Astrocyte of the spinal cord (primary cell): ENCODE measurements around the gene TSSK2.

Experiments used
- DNase-seq: peaks from one replicate; pipeline ENCODE4 v3.0.0; 2011; ENCODE audit warnings: low read depth, low spot score
- H3K4me3 ChIP-seq: 2 replicates; pipeline ENCODE4 v1.5.1; 2011; ENCODE audit warnings: low read depth, mild to moderate bottlenecking, low read length, moderate library complexity
- in situ Hi-C: cut with HindIII; loops from 2 replicates; pipeline ENCODE4 v1.10.0; 2017; ENCODE audit warnings: low sequenced_read_pairs
- TF ChIP-seq, protein P1 (sequence below): IDR thresholded peaks from 2 replicates; pipeline ENCODE4 v1.5.1; 2012; ENCODE audit warnings: low read depth, mild to moderate bottlenecking, low read length, inconsistent platforms

TSSK2 gene

DNA sequence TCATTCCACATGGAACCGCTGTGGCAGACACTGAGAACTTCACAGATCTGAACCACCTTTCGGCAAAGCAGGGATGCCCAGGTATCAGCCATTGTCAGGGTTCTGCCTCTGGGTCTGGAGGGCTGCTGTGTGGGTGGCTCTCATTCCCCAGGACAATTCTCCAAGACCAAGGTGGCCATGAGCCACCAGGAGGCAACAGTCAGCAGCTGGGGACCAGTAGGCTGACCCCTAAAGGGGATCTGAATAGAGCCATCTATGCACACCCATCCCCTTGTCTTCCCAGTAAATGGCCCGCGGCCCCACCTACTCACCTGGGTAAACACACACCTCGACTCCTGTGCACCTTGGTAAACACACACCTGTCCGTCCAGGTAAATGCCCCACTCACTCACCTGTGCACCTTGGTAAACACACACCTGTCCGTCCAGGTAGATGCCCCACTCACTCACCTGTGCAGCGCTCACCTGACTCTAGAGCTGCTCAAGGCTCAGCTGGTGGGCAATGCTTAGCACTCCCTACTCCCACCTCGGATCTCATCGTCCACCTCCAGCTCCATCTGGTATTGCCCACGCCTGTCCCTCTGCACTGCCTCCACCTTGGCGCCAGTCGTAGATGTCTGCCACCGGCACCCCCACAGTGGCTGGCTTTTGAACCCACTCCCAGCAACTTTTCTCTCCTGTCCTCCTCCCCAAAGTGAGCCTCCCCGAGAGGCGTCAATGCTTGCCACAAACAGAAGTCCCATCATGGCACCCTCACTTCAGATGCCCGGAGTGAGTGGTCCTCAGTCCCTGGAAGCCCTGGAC lies 37.2 kb downstream of the TSSK2 start:
- TF ChIP-seq, protein P1, sequence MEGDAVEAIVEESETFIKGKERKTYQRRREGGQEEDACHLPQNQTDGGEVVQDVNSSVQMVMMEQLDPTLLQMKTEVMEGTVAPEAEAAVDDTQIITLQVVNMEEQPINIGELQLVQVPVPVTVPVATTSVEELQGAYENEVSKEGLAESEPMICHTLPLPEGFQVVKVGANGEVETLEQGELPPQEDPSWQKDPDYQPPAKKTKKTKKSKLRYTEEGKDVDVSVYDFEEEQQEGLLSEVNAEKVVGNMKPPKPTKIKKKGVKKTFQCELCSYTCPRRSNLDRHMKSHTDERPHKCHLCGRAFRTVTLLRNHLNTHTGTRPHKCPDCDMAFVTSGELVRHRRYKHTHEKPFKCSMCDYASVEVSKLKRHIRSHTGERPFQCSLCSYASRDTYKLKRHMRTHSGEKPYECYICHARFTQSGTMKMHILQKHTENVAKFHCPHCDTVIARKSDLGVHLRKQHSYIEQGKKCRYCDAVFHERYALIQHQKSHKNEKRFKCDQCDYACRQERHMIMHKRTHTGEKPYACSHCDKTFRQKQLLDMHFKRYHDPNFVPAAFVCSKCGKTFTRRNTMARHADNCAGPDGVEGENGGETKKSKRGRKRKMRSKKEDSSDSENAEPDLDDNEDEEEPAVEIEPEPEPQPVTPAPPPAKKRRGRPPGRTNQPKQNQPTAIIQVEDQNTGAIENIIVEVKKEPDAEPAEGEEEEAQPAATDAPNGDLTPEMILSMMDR: no peak
- in situ Hi-C loops: no loop called here

DNA sequence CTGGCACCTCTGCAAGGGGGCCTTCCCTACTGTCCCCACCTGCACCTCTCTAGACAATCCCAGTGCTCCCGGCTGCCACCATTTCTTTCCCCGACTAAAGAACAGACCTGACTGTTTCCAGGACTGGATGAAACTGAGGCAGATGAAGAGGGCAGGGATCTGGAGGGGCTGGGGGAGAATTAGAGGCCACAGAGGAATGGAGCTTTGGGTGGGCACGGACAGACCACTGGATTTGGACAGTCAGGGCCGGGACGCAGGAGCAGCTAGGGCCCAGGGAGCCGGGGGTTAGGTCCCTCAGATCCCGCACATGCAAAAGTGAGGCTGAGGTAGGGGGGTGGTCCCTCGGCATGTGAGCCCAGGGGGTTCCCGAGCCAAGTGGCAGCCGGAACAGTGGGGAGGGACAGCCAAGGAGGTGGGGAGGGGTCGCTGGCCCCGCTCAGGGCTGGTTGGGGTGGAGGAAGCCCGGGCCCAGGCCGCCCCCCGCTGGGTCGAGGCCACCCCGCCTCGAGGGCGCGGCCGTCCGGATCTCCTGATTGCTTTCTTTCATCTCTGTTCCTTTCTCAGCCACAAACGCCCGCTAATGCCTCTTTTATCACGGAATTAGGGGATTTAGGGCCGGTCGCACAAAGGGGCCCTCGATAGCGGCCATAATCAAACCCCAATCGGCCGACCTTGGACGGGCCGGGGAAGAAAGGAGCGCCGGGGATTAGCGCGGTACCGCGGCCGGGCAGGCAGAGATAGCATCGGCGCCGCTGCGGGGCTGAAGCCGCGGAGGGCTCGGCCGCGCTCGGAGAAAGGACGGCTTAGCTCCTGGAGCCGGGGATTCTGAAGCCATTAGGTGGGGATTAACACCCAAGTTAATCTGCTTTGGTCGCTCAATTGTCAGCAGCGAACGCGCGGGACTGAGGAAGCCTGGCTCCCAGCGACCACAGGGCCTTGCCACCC lies 38.2 kb downstream of the TSSK2 start:
- in situ Hi-C loops: no loop called here

More for the DNA sequence above, 37.2 kb downstream of the TSSK2 start:
- DNase-seq: no peak
- H3K4me3 ChIP-seq: no peak overlapping the region

DNA sequence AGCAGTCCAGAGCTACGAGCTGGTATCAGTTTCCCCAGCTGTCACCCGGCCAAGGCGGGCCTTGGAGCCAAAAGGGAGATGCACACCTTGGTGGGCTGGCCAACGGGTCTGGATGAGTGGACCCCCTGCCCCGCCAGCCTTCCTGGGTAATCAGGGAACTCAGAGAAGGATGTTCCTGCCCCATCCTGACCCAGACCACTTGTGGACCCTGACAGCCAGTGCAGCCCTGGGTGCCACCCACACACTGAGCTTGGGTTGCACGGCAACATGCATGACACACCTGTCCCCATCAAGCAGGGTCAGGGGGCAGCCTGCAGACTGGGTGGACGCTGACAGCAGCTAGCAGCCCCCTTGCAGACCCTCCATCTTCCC lies 38.8 kb downstream of the TSSK2 start:
- DNase-seq: no peak
- H3K4me3 ChIP-seq: no peak overlapping the region
- TF ChIP-seq, protein P1: no peak
- in situ Hi-C loops: no loop called here

More for the DNA sequence above, 38.2 kb downstream of the TSSK2 start:
- TF ChIP-seq, protein P1: no peak
- DNase-seq: no peak
- peak overlapping the region; percentile 29 for H3K4me3 ChIP-seq

DNA sequence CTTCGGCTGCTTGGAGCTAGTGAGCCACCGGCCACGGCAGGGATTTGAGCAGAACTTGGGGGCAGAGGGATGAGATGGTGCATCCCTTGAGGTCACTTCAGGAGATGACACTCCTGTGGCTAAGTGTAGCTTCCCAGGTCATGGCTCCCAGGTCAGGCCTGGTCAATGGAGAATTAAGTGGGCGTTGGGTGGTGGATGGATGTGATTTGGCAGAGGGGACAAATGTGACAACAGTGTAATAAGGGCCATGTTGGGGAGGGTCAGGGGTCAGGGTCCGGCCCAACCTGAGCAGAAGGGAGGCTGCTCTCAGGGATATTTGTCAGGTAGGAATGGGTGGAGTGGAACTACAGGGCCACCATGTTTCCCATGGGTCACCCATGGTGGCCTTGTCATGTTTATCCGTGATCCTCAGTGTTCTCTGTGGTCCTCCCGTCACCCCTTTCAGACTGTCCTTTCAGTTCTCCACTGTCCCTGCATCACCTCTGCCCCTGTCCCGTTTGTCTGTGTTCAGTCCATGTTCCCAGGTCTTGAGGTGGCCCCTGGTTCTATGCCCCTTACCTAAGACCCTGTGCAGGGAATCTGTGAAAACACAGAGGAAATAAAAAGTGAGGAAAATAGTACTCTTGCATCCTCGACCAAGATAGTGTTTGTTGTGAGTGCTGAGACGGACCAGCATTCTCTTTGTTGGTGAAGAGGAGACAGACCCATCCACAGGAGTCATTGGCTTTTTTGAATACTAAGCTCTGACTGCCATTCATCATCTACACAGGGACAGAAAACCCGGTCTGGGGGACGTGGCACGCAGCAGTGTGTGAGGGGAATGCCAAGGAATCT lies 41.3 kb downstream of the TSSK2 start:
- TF ChIP-seq, protein P1: no peak
- peak overlapping the region; percentile 91 for H3K4me3 ChIP-seq
- DNase-seq: no peak
- in situ Hi-C loops: no loop called here

DNA sequence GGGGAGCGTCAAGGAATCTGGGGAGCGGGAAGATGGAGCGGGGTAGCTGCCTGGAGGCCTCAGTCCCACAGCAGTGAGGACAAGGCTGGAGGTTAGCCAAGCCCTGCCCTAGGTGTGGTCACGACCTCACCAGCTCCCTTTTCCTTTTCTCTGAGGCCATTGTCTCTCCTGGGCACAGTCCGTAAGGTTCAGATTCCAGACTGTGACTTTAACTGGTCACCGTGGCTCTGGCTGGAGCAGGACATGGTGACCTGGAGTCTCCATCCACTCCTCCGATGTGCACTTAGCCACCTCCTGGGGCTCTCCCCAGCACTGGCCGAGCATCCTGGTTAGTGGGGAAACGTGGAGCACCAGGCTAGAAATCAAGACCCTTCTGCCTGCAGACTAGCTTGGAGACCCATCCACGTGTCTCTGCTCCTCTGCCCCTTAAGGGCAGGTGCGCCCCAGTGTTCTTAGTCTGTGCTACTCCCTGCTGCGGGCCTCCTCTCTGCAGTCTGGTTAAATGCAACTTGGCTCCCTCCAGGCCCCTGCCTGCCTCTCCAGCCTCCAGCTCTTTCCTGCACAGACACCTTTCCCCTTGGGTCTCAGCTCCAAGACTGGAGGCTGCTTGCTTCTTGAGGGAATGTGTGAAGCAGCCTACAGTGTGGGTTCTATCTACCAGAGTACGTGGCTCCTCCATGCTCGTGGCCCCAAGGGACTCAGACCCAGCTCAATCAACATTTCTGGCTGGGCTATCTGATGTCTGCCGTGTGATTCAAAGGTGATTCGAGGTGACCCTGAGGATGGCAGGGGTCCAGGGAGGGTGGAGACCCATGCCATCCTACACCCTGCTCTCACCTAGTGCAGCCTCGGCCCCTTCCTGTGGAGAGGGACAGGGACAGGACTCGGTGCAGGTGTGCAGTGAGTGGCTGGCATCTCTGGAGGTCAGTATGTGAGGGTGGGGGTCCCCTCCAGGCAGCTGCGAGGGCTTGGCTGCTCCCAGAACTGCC lies 42.2 kb downstream of the TSSK2 start:
- H3K4me3 ChIP-seq: peak overlapping the region; percentile 91
- no peak for DNase-seq
- in situ Hi-C loops: no loop called here
- TF ChIP-seq, protein P1: no peak
